PC-9 (cell line): ENCODE data around the gene PKN3. TPM values are rescaled to one million over a fixed set of nuclear protein-coding genes. Genes with fewer than 3 reads are reported as not detected.

ENCODE experiments used
- BruUV-seq: library from RNA; stranded (reverse); fragments of 400-500 nt; replicated peaks from 2 replicates; lab custom pipeline; 2021; lab: Mats Ljungman, UMichigan
- CTCF ChIA-PET: fragments of 300-600 bp; sonication (Branson Sonifier 250); formaldehyde crosslinking; loops from one replicate; lab custom pipeline; 2022; ENCODE audit warnings: antibody characterized with exemption; lab: Charles Lee
- POLR2A ChIA-PET: fragments of 300-600 bp; sonication (Branson Sonifier 250); formaldehyde crosslinking; loops from one replicate; lab custom pipeline; 2022; ENCODE audit warnings: antibody characterized with exemption; ENCODE audit not compliant: unreplicated experiment; lab: Charles Lee
- DNase-seq, 2 experiments: peaks; one replicate each; pipeline versions ENCODE4 v3.0.0 to v3.0.0-alpha.2; 2015 to 2022; ENCODE audit warnings: mixed read lengths in 1 of 2
- H2AFZ ChIP-seq: fragments of 200-600 bp; sonication (generic); 2 replicates; pipeline ENCODE4 v1.8.1; 2017; ENCODE audit warnings: antibody characterized with exemption
- H3F3A ChIP-seq: fragments of 200-600 bp; sonication (generic); 2 replicates; pipeline ENCODE4 v1.8.1; 2017; ENCODE audit warnings: antibody characterized with exemption, mild to moderate bottlenecking, low read depth; ENCODE audit not compliant: insufficient read depth
- H3K27ac ChIP-seq: fragments of 200-600 bp; sonication (generic); 2 replicates; pipeline ENCODE4 v1.6.1; 2016; ENCODE audit warnings: mixed run types
- H3K27me3 ChIP-seq: fragments of 200-600 bp; sonication (generic); 2 replicates; pipeline ENCODE4 v1.6.1; 2016; ENCODE audit warnings: low read depth, mixed run types; ENCODE audit not compliant: insufficient read depth
- H3K36me3 ChIP-seq: fragments of 200-600 bp; sonication (generic); 2 replicates; pipeline ENCODE4 v1.6.1; 2016; ENCODE audit warnings: low read depth, mixed run types
- H3K4me1 ChIP-seq: fragments of 200-600 bp; sonication (generic); replicated peaks from 2 replicates; pipeline ENCODE4 v1.6.1; 2016; ENCODE audit warnings: mixed run types; ENCODE audit not compliant: insufficient read depth
- H3K4me2 ChIP-seq: fragments of 200-600 bp; sonication (generic); 2 replicates; pipeline ENCODE4 v1.6.1; 2017; ENCODE audit warnings: mixed run types
- H3K4me3 ChIP-seq: fragments of 200-600 bp; sonication (generic); 2 replicates; pipeline ENCODE4 v1.6.1; 2016; ENCODE audit warnings: mixed run types
- H3K79me2 ChIP-seq: fragments of 200-600 bp; sonication (generic); 2 replicates; pipeline ENCODE4 v1.6.1; 2017; ENCODE audit warnings: low read depth, mixed run types
- H3K9me2 ChIP-seq: fragments of 200-600 bp; sonication (generic); 2 replicates; pipeline ENCODE4 v1.8.1; 2017; ENCODE audit warnings: mild to moderate bottlenecking; ENCODE audit not compliant: insufficient read depth
- H3K9me3 ChIP-seq: fragments of 200-600 bp; sonication (generic); 2 replicates; pipeline ENCODE4 v1.8.1; 2016; ENCODE audit warnings: low read depth; ENCODE audit not compliant: insufficient read depth
- H4K20me1 ChIP-seq: fragments of 200-600 bp; sonication (generic); 2 replicates; pipeline ENCODE4 v1.8.1; 2017; ENCODE audit not compliant: insufficient read depth
- EZH2 ChIP-seq: fragments of 200-600 bp; sonication (generic); IDR thresholded peaks from 2 replicates; pipeline ENCODE4 v1.8.0; 2017; ENCODE audit warnings: antibody characterized with exemption, low read depth
- intact Hi-C: fragments of 100-400 bp; cut with micrococcal nuclease; formaldehyde crosslinking; loops from one replicate; pipeline ENCODE4 v1.10.0; 2022; ENCODE audit not compliant: unreplicated experiment
- total RNA-seq: library from RNA; stranded (reverse); gene quantifications from 2 replicates; pipeline ENCODE4 v1.2.3, GENCODE V29; 2021
- TF ChIP-seq, protein P1 (sequence below): fragments of 200-600 bp; sonication (generic); conservative IDR thresholded peaks from 2 replicates; pipeline ENCODE4 v1.6.1; 2017; ENCODE audit warnings: mixed run types, antibody characterized with exemption, mild to moderate bottlenecking, moderate library complexity

PKN3 gene
- total RNA-seq, 1 experiment from 2014 or later, result 5.5 TPM

GRCh38 chr9:128718475-128718874 is 16.2 kb downstream of the PKN3 start:
- Histone ChIP-seq H3F3A (no peaks in the 10 kb centered on the region), H4K20me1 (no peaks in the 10 kb centered on the region), H3K27me3 (no peaks in the 10 kb centered on the region), H3K27ac (no peak overlapping the region), H3K79me2 (no peaks in the 10 kb centered on the region), H3K4me2 (no peak overlapping the region), H3K9me2 (no peaks in the 10 kb centered on the region), H2AFZ (no peak overlapping the region), H3K4me3 (no peak overlapping the region), H3K4me1 (peaks cover 4% of the 10 kb centered on the region; the same call in 1 of the 2 replicates), H3K9me3 (no peaks in the 10 kb centered on the region), H3K36me3 (no peaks in the 10 kb centered on the region)
- CTCF ChIA-PET, result no interaction called here
- intact Hi-C loops, result no loop called here
- POLR2A ChIA-PET, result no interaction called here
- no peak for DNase-seq
- BruUV-seq, result no TSS peak
- TF ChIP-seq, protein P1, sequence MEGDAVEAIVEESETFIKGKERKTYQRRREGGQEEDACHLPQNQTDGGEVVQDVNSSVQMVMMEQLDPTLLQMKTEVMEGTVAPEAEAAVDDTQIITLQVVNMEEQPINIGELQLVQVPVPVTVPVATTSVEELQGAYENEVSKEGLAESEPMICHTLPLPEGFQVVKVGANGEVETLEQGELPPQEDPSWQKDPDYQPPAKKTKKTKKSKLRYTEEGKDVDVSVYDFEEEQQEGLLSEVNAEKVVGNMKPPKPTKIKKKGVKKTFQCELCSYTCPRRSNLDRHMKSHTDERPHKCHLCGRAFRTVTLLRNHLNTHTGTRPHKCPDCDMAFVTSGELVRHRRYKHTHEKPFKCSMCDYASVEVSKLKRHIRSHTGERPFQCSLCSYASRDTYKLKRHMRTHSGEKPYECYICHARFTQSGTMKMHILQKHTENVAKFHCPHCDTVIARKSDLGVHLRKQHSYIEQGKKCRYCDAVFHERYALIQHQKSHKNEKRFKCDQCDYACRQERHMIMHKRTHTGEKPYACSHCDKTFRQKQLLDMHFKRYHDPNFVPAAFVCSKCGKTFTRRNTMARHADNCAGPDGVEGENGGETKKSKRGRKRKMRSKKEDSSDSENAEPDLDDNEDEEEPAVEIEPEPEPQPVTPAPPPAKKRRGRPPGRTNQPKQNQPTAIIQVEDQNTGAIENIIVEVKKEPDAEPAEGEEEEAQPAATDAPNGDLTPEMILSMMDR, result no peak
- no peak for TF ChIP-seq EZH2

GRCh38 chr9:128719919-128720605 is 17.8 kb downstream of the PKN3 start:
- BruUV-seq, result no TSS peak
- H3K27me3 ChIP-seq, result no peaks in the 10 kb centered on the region
- peaks cover 4% of the 10 kb centered on the region; the same call in 1 of the 2 replicates for H3K4me1 ChIP-seq
- ChIA-PET POLR2A (no interaction called here), CTCF (interaction anchor here (0.6 kb wide), 1 partner anchor 663 kb away, joined by 8 read pairs; no protein-coding TSS in a partner anchor)
- peaks cover 7% of the 10 kb centered on the region; the same call in 1 of the 2 replicates for H3F3A ChIP-seq
- no peaks in the 10 kb centered on the region for H3K9me3 ChIP-seq
- intact Hi-C loops, result loop anchor here (10.0 kb wide), 1 partner anchor 95 kb away; the partner anchor contains the start of gene ENDOG
- H3K4me2 ChIP-seq, result no peak overlapping the region
- TF ChIP-seq, protein P1, result no peak
- TF ChIP-seq EZH2, result no peak
- H3K4me3 ChIP-seq, result no peak overlapping the region
- H3K79me2 ChIP-seq, result no peaks in the 10 kb centered on the region
- no peak overlapping the region for H2AFZ ChIP-seq
- H4K20me1 ChIP-seq, result no peaks in the 10 kb centered on the region; the same call in 1 of the 2 replicates
- no peaks in the 10 kb centered on the region for H3K9me2 ChIP-seq
- H3K36me3 ChIP-seq, result no peaks in the 10 kb centered on the region
- no peak for DNase-seq
- no peak overlapping the region for H3K27ac ChIP-seq

- Histone ChIP-seq H3K79me2 (no peaks in the 10 kb centered on the region), H3K27me3 (no peaks in the 10 kb centered on the region), H4K20me1 (no peaks in the 10 kb centered on the region; the same call in 1 of the 2 replicates), H3K9me3 (no peaks in the 10 kb centered on the region), H3K4me3 (no peak overlapping the region), H3K4me2 (no peak overlapping the region), H3F3A (peaks cover 16% of the 10 kb centered on the region; the same call in 1 of the 2 replicates), H2AFZ (no peak overlapping the region), H3K36me3 (no peaks in the 10 kb centered on the region), H3K4me1 (peaks cover 4% of the 10 kb centered on the region; the same call in 1 of the 2 replicates), H3K9me2 (no peaks in the 10 kb centered on the region), H3K27ac (no peak overlapping the region)
- no peak for TF ChIP-seq EZH2
- TF ChIP-seq, protein P1, result no peak
- intact Hi-C loops, result loop anchor here (10.0 kb wide), 1 partner anchor 94 kb away; the partner anchor contains the start of gene ENDOG
- CTCF ChIA-PET, result no interaction called here
- POLR2A ChIA-PET, result no interaction called here
- no peak for DNase-seq
- BruUV-seq, result TSS peak; percentile 20
These were observed 18.7 kb downstream of the PKN3 start for GRCh38 chr9:128720841-128721486.
